Thymus (tissue), 11 donors: Measurements from ENCODE around the gene MTRR. TPM values are rescaled to one million over a fixed set of nuclear protein-coding genes. Genes with fewer than 3 reads are reported as not detected.
A peak's percentile ranks its signal among the peaks of the same experiment; 100 is the strongest.

Source experiments
- DNase-seq, 9 donors: peaks; one replicate each; pipeline ENCODE4 v3.0.0-alpha.2; 2013; ENCODE audit warnings: low spot score in 9 of 9, low read depth in 6 of 9, missing footprints in 1 of 9
- H3K27ac ChIP-seq, 2 donors: one replicate each; pipeline ENCODE4 v1.5.1; 2013; ENCODE audit warnings: control low read depth in 1 of 2, low read depth in 1 of 2, low read length in 1 of 2, mild to moderate bottlenecking in 1 of 2, moderate library complexity in 1 of 2
- H3K27me3 ChIP-seq, 2 donors: one replicate each; pipeline ENCODE4 v1.5.1; 2013; ENCODE audit warnings: low read length in 1 of 2; ENCODE audit not compliant: control insufficient read depth in 2 of 2, insufficient read depth in 1 of 2
- H3K36me3 ChIP-seq, 2 donors: one replicate each; pipeline ENCODE4 v1.5.1; 2013; ENCODE audit warnings: low read length in 1 of 2, mild to moderate bottlenecking in 1 of 2, moderate library complexity in 1 of 2; ENCODE audit not compliant: control insufficient read depth in 2 of 2, insufficient read depth in 2 of 2
- H3K4me1 ChIP-seq, 2 donors: one replicate each; pipeline ENCODE4 v1.5.1; 2013; ENCODE audit warnings: low read length in 2 of 2; ENCODE audit not compliant: control insufficient read depth in 2 of 2, insufficient read depth in 2 of 2
- H3K4me3 ChIP-seq, 2 donors: one replicate each; pipeline ENCODE4 v1.5.1; 2013; ENCODE audit warnings: low read length in 2 of 2, control low read depth in 1 of 2, mild to moderate bottlenecking in 1 of 2
- H3K9me3 ChIP-seq, 2 donors: one replicate each; pipeline ENCODE4 v1.5.1; 2013; ENCODE audit warnings: low read length in 1 of 2, mild to moderate bottlenecking in 1 of 2; ENCODE audit not compliant: control insufficient read depth in 2 of 2, insufficient read depth in 1 of 2
- WGBS: extraction: QIAGEN DNeasy Blood & Tissue Kit; methylation state at CpG from one replicate; pipeline ENCODE4 v1.1.7; 2013; 5-methylcytosine and 5-hydroxymethylcytosine counted together
- polyA plus RNA-seq: library from polyadenylated mRNA; stranded (reverse); fragments of 200-250 nt; gene quantifications from one replicate; pipeline ENCODE4 v1.2.3, GENCODE V29; 2013
- total RNA-seq: library from RNA; stranded (reverse); fragments of 120-200 nt; gene quantifications from one replicate; pipeline ENCODE4 v1.2.4, GENCODE V29; 2013
- donor health status: healthy.

The MTRR gene
- total and polyA plus RNA-seq, 2 donors = 26.8 to 30.0 TPM

GRCh38 chr5:7851617-7852289 is 17.2 kb upstream of the MTRR start:
- peaks cover 2 to 7% of the 10 kb centered on the region in 2 donors for H3K4me1 ChIP-seq
- no peak overlapping the region for H3K27ac ChIP-seq
- H3K27me3 ChIP-seq = peaks cover 33 to 51% of the 10 kb centered on the region in 2 donors
- 87% methylated on average over 8 of the region's 8 CpGs for WGBS
- peaks cover 3 to 4% of the 10 kb centered on the region in 2 donors for H3K9me3 ChIP-seq
- no peak overlapping the region for H3K4me3 ChIP-seq
- no peak for DNase-seq
- no peaks in the 10 kb centered on the region for H3K36me3 ChIP-seq

GRCh38 chr5:7852542-7852941 is 16.4 kb upstream of the MTRR start:
- Histone ChIP-seq H3K27ac (no peak overlapping the region), H3K4me1 (peaks cover 2 to 7% of the 10 kb centered on the region in 2 donors), H3K4me3 (no peak overlapping the region), H3K27me3 (peaks cover 29 to 49% of the 10 kb centered on the region in 2 donors), H3K36me3 (peaks cover 0 to under 1% of the 10 kb centered on the region in 2 donors), H3K9me3 (peaks cover 3 to 7% of the 10 kb centered on the region in 2 donors)
- no peak for DNase-seq
- 91% methylated on average over 1 of the region's 1 CpG for WGBS

- H3K4me3 ChIP-seq = no peak overlapping the region
- no peak overlapping the region for H3K27ac ChIP-seq
- H3K9me3 ChIP-seq = peaks cover 3 to 8% of the 10 kb centered on the region in 2 donors
- H3K27me3 ChIP-seq = peaks cover 29 to 46% of the 10 kb centered on the region in 2 donors
- H3K4me1 ChIP-seq = peaks cover 2 to 8% of the 10 kb centered on the region in 2 donors
- DNase-seq = no peak
- H3K36me3 ChIP-seq = peaks cover 0 to 3% of the 10 kb centered on the region in 2 donors
- 81% methylated on average over 2 of the region's 2 CpGs for WGBS
Observed at GRCh38 chr5:7852988-7853387, 16.0 kb upstream of the MTRR start.

- DNase-seq = no peak
- 98% methylated on average over 3 of the region's 3 CpGs for WGBS
- Histone ChIP-seq H3K27me3 (peaks cover 9 to 23% of the 10 kb centered on the region in 2 donors), H3K27ac (no peak overlapping the region), H3K36me3 (peaks cover 7 to 14% of the 10 kb centered on the region in 2 donors), H3K4me3 (no peak overlapping the region), H3K9me3 (peaks cover 3 to 8% of the 10 kb centered on the region in 2 donors), H3K4me1 (peaks cover 0 to 5% of the 10 kb centered on the region in 2 donors)
Observed at GRCh38 chr5:7855611-7856010, 13.3 kb upstream of the MTRR start.

- Histone ChIP-seq H3K27ac (no peak overlapping the region), H3K27me3 (peaks cover 3 to 10% of the 10 kb centered on the region in 2 donors), H3K4me3 (no peak overlapping the region), H3K9me3 (peaks cover 1 to 4% of the 10 kb centered on the region in 2 donors), H3K36me3 (peaks cover 16 to 19% of the 10 kb centered on the region in 2 donors), H3K4me1 (peaks cover 0 to 5% of the 10 kb centered on the region in 2 donors)
- 98% methylated on average over 2 of the region's 2 CpGs for whole genome bisulfite sequencing
- DNase-seq = peak in 3 of 9 donors; percentile 14 to 41 (median 34)
Observed at GRCh38 chr5:7856855-7857254, 12.1 kb upstream of the MTRR start.

- DNase-seq = no peak
- Histone ChIP-seq H3K9me3 (peaks cover 1 to 4% of the 10 kb centered on the region in 2 donors), H3K27me3 (peaks cover 0 to 5% of the 10 kb centered on the region in 2 donors), H3K27ac (no peak overlapping the region), H3K4me3 (no peak overlapping the region), H3K4me1 (peaks cover 0 to 5% of the 10 kb centered on the region in 2 donors), H3K36me3 (peaks cover 19 to 21% of the 10 kb centered on the region in 2 donors)
- 93% methylated on average over 5 of the region's 5 CpGs for WGBS
Observed at GRCh38 chr5:7857361-7857760, 11.6 kb upstream of the MTRR start.

- Histone ChIP-seq H3K9me3 (peaks cover 1 to 4% of the 10 kb centered on the region in 2 donors), H3K27me3 (peaks cover 0 to 3% of the 10 kb centered on the region in 2 donors), H3K36me3 (peaks cover 19 to 21% of the 10 kb centered on the region in 2 donors), H3K4me3 (no peak overlapping the region), H3K27ac (peak overlapping the region in 1 of 2 donors; percentile 42), H3K4me1 (peaks cover 0 to 5% of the 10 kb centered on the region in 2 donors)
- DNase-seq = peak in 1 of 9 donors; percentile 10
- WGBS = 65% methylated on average over 9 of the region's 9 CpGs
Observed at GRCh38 chr5:7857926-7858632, 10.9 kb upstream of the MTRR start.

GRCh38 chr5:7866196-7866595 is 2.8 kb upstream of the MTRR start:
- DNase-seq = no peak
- H3K4me1 ChIP-seq = peaks cover 3 to 14% of the 10 kb centered on the region in 2 donors
- H3K36me3 ChIP-seq = peaks cover 4 to 11% of the 10 kb centered on the region in 2 donors
- WGBS = 95% methylated on average over 2 of the region's 2 CpGs
- H3K4me3 ChIP-seq = no peak overlapping the region
- H3K27me3 ChIP-seq = no peaks in the 10 kb centered on the region
- H3K27ac ChIP-seq = no peak overlapping the region
- no peaks in the 10 kb centered on the region for H3K9me3 ChIP-seq

- WGBS = 91% methylated on average over 3 of the region's 3 CpGs
Observed at GRCh38 chr5:7867260-7867659, 1.7 kb upstream of the MTRR start.

More at GRCh38 chr5:7867260-7867659, 1.7 kb upstream of the MTRR start:
- Histone ChIP-seq H3K36me3 (peaks cover 0 to 9% of the 10 kb centered on the region in 2 donors), H3K9me3 (no peaks in the 10 kb centered on the region), H3K4me3 (no peak overlapping the region), H3K27ac (no peak overlapping the region), H3K4me1 (peaks cover 3 to 14% of the 10 kb centered on the region in 2 donors), H3K27me3 (no peaks in the 10 kb centered on the region)
- no peak for DNase-seq
